Stimulated activated CD4-positive, alpha-beta T cell treated with anti-CD3 and anti-CD28 coated beads, Interleukin-1b, Interleukin-23, amount 100 ng/mL, for 24 hours (primary cell): ENCODE measurements around the gene SLF2.

ENCODE experiments used
- DNase-seq, 4 experiments: peaks; one replicate each; pipeline ENCODE4 v3.0.0-alpha.2; 2020; ENCODE audit warnings: low read depth in 4 of 4, low spot score in 1 of 4

The SLF2 gene, protein sequence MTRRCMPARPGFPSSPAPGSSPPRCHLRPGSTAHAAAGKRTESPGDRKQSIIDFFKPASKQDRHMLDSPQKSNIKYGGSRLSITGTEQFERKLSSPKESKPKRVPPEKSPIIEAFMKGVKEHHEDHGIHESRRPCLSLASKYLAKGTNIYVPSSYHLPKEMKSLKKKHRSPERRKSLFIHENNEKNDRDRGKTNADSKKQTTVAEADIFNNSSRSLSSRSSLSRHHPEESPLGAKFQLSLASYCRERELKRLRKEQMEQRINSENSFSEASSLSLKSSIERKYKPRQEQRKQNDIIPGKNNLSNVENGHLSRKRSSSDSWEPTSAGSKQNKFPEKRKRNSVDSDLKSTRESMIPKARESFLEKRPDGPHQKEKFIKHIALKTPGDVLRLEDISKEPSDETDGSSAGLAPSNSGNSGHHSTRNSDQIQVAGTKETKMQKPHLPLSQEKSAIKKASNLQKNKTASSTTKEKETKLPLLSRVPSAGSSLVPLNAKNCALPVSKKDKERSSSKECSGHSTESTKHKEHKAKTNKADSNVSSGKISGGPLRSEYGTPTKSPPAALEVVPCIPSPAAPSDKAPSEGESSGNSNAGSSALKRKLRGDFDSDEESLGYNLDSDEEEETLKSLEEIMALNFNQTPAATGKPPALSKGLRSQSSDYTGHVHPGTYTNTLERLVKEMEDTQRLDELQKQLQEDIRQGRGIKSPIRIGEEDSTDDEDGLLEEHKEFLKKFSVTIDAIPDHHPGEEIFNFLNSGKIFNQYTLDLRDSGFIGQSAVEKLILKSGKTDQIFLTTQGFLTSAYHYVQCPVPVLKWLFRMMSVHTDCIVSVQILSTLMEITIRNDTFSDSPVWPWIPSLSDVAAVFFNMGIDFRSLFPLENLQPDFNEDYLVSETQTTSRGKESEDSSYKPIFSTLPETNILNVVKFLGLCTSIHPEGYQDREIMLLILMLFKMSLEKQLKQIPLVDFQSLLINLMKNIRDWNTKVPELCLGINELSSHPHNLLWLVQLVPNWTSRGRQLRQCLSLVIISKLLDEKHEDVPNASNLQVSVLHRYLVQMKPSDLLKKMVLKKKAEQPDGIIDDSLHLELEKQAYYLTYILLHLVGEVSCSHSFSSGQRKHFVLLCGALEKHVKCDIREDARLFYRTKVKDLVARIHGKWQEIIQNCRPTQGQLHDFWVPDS

DNA sequence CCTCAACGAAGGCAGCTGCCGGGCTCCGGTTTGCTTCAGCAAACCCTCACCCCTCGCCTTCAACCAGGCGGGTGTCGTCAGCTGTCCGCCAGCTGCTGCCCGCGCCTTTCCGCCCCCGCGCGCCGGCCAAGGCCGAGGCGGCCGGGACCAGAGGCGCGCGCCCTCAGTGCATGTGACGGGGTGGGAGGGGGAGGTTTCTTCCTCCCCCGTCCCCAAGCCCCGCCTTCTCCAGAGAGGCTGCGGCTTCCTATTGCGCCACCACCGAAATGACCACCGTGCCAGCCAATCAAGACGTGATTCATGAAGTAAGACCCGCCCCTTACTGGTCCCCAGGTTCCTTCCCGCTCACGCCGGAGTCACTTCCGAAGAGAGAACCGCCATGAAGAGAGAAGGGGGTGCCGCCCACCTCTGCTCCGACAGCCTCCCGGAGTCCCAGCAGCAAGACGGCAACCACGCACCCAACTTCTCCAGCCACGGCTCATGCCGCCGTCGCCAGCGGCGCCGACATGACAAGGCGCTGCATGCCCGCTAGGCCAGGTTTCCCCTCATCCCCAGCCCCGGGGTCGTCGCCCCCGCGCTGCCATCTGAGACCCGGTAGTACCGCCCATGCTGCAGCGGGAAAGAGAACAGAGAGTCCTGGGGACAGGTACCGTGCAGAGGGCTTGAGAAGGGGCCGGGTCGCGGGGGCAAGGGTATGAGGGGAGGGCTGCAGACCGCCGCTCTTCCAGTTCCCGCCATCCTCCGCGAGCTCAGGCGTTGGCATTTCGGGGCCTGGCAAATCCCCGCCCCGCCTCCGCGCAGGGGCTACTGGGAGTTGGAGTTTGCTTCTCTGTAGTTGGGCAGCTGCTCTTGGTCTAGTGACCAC lies at the start of gene SLF2:
TSS of gene SLF2 (plus strand) at position 359 of the 865 bp plus-strand sequence. CDS start at position 507, 148 bp downstream.
- DNase-seq, result peak; percentile 77 to 91 (median 82)

DNA sequence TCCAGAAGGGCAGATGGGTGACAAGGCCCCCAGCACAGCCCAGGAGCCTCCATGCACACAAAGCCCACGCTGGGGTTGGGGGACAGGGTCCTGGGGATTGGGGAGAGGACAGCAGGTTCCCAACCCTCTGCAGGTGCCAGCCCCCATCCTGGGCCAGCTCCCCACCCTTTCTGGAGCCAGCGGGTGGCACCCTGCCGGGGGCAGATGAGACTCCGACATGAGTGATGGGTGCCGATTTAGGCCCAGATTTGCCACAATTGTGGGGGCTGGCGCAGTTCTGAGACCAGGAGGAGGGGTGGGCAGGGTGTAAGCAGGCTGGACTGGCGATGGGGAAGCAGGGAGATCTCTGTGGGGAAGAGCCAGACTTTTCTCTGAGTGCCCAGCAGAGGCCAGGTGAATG lies 49.3 kb upstream of the SLF2 start:
- no peak for DNase-seq

DNA sequence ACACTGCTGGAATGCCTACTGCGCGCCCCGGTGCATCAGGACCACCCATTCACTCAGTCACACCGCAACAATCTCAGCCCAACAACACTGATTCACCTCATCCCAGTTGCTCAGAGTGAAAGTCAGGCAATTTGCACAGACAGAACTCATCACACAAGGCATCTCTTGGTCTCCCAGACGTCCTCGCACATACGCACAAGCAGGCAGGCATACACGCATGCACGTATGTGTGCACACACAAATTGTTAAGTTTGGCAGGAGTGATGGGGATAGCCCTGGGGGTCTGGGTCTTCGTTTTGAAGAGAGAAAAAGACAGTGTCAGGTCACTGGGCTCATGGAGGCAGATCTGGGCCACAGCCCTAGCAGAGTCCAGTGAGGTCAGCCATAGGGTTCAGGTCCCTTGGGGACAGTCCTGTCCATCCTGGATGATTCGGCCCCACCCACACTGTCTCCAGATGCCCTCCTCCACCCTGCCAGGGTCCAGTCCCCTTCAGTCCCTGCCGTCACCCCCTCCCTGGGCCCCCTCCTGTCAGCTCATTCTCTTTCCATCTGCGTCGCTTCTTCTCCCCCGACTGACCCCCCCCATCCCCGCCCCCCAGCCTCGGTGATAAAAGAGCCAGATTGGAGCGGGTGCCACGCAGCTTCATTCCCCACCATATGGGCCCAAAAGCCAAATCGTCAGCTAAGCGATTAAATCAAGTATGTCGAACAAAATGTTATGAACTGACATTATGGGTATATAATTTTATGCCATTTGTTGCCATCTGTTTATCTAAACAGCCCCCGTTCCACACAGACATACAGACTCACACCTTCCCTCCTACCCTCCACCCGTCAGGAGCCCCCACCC lies 48.5 kb upstream of the SLF2 start:
- DNase-seq, result no peak

DNA sequence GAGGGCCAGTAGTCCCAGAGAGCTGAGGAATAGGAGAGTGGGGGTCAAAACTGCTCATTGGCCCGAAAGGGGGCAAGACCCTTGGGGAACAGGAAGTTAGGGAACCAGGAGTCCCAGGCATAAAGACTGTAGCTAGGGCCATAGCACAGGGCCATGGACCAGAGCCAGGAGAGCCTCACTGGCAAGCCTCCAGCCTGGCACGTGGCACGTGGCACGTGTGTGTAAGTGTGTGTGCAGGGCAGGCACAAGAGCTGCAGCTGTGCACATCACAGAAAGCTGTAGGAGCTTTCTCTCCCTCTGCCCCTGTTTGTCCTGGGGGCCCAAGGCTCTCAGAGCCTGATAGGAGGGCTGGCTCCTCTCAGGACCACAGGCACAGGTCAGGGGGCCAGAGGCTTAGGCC lies 47.8 kb upstream of the SLF2 start:
- no peak for DNase-seq

DNA sequence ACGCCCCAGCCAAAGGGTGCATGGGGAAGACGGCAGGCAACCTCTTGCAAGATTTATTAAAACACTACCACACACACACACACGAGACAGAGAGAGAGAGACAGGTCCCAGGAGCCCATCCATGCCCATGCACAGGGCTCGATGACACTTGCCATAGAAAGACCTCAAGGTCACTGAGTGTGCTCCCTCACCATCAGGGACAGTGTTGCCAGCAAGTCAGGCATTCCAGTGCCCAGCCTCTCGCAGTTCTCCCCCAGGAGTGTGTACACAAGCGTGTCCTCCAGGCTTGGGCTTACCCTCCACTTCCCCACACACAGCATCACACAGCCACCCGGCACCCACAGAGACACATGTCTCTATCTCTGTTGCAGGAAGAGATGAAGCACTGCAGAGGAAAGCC lies 46.8 kb upstream of the SLF2 start:
- DNase-seq, result no peak

DNA sequence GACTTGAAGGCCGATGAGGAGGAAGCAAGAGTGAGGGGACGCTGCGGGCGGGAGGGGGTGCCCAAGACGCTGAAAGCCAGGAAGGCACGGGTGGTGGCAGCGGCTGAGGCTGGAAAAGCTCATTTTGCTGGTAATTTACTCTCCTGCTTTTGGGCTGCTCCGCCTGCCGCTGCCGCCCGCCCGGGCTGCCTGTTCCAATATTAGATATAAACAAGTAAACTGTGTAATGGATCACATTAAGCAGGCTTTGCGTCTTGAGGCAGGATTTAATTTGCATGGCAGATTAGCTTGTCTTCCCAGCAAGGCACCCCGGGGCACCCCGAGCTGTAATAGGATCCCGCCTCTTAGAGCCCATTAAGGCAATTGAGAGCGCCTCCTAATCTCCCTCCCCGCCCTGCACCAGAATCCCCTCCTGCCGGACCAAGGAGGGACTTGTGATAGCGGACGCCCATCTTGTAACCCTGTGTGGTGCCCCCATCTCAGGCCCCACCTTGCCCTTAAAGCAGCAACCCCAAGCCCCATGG lies 46.1 kb upstream of the SLF2 start:
- DNase-seq, result no peak

DNA sequence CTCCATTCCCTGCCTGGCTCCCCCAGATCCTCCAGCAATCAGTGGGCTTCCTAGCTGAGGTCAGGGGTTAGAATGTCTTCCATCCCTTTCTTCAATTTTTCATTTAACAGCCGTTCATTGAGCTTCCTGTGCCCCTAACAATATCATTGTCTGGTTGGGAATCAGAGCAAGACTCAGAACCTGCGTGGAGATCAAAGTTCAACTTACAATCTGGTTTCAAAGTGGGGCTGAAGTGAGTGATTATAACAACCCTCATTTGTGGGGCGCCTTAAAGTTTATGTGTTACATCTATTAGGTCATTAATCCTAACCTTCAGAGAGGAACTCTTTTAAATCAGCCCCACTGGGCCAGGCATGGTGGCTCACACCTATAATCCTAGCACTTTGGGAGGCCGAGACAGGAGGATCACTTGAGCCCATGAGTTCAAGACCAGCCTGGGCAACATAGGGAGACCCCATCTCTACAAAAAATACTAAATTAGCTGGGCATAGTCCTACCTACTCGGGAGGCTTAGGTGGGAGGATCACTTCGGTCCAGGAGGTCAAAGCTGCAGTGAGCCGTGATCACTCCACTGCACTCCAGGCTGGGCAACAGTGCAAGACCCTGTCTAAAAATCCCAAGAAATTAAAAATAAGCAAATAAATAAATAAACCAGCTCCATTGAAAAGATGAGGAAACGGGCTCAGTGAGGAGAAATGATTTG lies 45.4 kb upstream of the SLF2 start:
- no peak for DNase-seq

DNA sequence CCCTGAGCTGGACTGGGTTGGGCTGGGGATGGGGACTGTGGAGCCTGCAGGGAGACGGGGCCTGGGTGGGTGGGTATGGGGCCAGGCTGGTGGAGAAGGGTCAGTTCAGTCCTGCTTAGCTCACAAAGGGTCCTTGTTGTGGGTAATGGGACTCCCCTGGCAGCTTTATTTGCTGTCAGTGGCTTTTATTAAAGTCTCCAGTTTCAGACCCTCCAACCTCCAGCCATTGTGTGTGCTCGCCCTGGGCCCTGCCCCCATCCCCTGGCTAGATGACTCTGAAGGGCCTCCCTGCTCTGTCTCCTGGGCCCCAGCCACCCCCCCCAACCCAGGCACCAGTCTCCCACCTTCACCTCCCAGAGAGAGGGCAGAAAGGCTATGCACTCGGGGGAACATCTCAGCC lies 44.4 kb upstream of the SLF2 start:
- no peak for DNase-seq

DNA sequence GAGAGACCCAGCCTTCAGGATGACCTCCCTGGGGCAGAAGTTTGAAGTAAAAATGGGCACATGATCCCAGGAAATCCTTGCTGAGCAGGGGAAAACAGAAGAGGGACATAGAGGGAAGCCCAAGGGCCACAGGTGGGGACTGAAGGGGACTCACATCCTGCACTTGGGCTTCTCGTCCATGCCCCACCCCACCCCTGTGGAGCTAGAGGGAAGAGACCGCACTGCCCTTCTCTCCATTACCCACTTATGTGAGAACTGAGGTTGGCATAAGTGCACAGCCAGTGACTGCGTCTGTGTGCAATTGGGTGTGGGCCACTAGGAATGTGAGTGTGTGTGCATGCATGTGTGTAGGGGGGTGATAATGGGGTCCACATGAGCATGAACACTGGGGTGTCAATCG lies 43.4 kb upstream of the SLF2 start:
- DNase-seq, result no peak

DNA sequence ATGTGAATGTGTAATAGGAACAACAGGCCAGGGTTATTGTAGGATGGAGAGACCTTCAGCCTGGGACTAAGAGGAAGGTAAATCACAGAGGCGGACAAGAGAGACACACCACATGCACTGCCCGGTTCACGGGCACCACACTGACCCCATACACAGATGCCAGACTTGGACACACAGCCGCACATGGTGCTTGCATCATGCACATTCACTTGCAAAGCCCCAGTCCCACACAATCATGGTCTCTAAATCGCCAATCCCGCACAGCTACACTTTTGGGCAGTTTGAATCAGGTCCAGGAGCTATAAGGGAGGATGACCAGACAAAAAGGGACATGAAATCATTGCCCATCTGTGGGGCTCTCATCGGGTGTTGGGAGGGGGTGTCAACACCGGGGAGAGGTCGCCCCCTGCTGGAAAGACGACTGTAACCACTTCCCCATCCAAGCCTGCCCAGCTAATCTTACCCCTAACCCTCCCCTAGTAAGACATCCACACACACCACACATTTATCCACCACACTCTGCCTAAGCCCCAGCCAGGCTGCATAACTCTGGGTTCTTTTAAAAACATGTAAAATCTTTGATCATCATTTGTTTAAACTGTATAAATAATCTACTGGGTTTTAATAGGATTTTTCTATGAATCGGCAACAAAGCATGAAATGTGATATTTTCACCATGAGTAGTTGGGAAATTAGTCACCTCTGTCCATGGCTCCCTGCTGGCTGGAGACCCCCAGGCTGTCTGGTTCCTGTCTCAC lies 40.5 kb upstream of the SLF2 start:
- peak; percentile 34 to 61 (median 48) for DNase-seq

DNA sequence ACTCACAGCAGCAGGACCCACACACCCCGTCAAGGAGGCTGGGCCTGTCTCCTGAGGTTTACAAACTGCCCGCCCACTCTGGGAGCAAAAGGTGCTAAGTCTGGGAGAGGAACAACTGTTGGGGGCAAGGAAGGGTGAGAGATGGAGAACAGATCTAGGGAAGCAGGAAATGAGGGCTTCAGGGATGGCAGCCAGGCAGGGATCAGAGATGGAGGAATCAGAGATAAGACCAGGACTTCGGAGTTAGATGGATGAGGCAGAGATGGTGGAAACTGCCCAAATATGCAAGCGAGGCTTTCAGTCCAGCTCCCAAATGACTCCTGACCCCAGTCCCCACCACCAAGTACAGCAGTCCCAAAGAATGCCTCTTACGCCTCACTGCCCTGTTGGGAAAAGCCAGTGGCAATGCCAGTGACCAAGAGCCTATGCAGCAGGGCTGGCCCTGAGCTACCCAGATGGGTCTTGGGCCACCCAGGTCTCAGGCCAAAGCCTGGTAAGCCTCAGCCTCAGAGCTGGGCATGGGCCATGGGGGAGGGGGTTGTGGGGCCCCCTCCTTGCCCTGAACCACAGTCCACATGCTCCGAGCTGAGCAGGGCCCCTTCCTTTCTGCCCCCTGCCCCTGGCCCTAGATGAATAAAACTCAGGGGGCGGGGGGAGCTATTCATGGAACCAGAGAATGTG lies 39.5 kb upstream of the SLF2 start:
- no peak for DNase-seq

DNA sequence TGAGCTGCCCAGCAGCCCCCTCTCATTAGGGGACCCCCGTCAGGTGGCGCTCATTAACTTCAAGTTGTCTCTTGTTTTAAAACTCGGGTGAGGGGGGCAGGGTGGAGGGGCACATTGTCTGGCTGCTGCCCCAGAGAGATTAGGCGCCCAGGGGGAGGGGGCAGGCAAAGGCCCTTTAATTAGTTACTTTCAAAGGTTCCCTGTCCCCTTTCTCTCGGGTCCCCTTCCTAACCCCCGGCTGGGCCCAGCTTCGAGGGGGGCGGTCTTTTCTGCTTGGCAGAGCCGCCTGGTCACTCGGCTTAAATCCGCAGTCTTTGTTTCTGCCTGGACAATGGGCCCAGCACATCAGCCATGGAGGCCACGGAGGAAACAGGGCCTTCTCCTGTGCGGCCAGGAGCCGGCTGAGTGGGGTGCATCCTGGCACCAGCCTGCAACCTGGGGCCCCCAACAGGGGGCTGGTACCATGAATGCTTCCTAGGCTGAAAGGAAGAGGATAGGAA lies 38.9 kb upstream of the SLF2 start:
- no peak for DNase-seq

DNA sequence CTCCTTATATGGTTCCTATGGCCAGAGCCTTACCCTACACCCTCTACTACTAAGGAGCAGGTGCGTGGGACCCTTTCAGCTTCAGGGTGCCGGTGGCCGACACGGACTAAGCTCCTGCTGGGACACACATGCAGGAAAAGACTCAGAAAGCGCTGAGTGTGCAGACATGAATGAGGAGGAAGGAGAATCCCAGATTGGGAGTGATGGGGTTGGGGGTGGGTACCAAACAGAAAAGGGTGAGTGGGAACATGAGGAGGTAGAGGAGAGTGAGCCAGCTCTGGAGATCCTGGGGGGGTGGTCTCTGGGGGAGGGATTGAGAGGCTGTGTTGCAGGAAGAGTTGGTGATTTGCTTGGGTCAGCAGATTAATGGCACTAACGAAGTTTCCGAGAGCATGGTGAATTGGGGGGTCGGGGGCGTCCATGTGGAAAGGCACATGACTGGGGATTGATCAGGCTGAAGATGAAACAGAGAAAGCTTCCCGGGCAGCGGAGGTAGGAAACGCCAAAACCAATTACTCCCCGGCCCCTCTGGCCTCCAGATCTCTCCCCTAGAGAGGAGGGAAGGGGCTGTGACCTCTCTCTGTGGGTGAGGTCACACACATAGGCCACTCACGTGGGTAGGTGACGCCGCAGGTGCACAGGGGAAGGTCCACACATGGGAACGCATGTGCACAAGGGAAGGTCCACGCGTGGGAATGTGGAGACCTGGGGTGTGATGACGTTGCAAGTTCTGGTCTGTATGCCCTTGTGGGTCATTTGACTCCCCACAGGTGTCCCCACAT lies 37.9 kb upstream of the SLF2 start:
- no peak for DNase-seq

DNA sequence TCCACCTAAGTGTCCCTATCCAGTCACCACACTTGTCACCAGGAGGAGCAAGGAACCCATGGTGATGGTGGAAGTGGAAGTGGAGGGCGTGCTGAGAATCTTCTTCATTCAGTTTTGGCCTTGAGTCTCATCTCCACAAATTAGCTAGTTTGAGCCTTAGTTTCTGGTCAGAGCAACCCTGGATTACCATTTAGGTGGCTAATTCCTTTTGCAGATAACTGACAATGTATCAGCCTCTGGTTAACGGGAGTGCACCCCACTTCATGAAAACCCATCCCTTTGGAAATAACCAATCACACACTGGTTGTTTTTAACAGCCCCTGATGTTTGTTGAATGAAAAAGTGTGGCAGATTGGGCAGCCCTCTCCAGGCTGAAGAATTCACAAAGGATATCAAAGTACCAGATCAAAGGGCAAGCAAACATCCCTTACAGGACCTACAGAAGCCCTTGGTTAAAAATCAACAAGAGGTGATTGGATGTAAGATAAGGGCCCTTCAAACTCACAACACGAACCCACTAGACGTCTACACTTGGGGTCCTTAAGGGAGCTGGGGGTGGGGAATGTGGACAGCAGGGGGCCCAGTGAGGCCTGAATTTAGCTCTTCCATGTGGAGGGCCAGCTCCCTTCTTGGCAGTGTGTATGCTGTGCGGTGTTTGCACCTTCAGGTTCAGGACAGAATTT lies 37.1 kb upstream of the SLF2 start:
- DNase-seq, result no peak

DNA sequence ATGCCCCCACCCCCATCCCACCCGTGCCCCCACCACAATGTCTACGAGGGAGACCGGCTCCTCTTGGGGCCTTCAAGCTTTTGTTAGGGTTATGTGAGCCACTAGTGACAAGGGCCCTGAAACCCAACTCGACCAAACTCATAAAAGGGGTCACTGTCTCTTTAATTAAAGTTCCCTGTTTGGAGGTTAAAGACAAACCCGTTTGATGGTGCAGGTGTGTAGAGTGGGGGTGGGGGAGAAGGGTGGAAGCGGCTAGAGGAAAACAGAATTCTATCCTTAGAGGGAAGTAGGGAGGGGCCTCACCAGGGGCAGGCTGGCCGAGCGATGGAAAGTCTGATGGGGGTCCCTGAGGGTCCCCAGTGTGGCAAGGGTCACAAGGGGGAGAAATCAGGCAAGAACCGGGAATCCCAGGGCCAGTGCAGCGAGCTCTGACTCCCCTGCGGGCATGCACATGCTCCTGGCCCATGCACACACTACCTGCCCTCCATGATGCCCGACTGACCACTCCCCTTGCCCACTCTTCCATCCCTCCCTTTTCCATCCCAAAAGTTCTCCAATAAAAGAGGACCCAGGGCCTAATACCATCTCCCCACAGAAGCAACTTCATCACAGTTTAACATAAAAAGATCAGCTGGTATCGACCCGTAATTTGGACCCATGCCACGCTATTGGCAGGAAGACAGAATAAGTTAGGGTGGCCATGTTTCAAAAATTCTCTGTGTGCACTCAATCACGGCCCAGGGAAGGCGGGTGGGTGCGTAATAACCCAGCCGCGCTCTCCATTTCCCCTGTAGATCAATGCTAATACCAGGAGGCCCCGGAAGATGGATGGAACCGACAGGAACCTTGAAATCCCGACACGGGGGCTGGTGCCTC lies 35.9 kb upstream of the SLF2 start:
- DNase-seq, result no peak
